PFSK-1 (cell line): ENCODE results near the gene SYTL3.
A peak's percentile ranks its signal among the peaks of the same experiment; 100 is the strongest.

ENCODE experiments used
- POLR2AphosphoS5 ChIP-seq: IDR thresholded peaks from 2 replicates; pipeline ENCODE4 v1.6.1; 2012; ENCODE audit warnings: low read depth, mild to moderate bottlenecking, control low read depth, low read length, moderate library complexity
- REST ChIP-seq, 2 experiments: IDR thresholded peaks; 2 replicates each; pipeline versions ENCODE4 v1.6.1 to v1.8.0; 2011 to 2012; ENCODE audit warnings: low read depth in 2 of 2, low read length in 2 of 2, control low read depth in 1 of 2, inconsistent platforms in 1 of 2, mild to moderate bottlenecking in 1 of 2, moderate library complexity in 1 of 2; ENCODE audit not compliant: insufficient read depth in 1 of 2
- SIN3A ChIP-seq: IDR thresholded peaks from 2 replicates; pipeline ENCODE4 v1.6.1; 2012; ENCODE audit warnings: mild to moderate bottlenecking, low read length, moderate library complexity, borderline replicate concordance; ENCODE audit not compliant: insufficient read depth
- TAF1 ChIP-seq: IDR thresholded peaks from 2 replicates; pipeline ENCODE4 v1.6.1; 2012; ENCODE audit warnings: low read length, control low read depth, borderline replicate concordance; ENCODE audit not compliant: insufficient read depth

- TF ChIP-seq POLR2AphosphoS5: no peak
- 0 out of 2 replicates have a peak, but pooled peaks have one; percentile 14 for TF ChIP-seq TAF1
- TF ChIP-seq SIN3A: no peak
- TF ChIP-seq REST (IDR thresholded peaks at IDR 0.05; ENCODE audit: insufficient read depth in 1 of 2, low read depth in 2 of 2, low read length in 2 of 2): no peak
Measured at GRCh38 chr6:158649289-158650143, at the start of gene SYTL3.
